Transverse colon (tissue), 4 donors: ENCODE data around the gene SNX27. TPM values are rescaled to one million over a fixed set of nuclear protein-coding genes. Genes with fewer than 3 reads are reported as not detected.

ENCODE experiments used
- DNase-seq: peaks from one replicate; pipeline ENCODE4 v3.0.0-alpha.2; 2019
- H3K27ac ChIP-seq, 4 donors: fragments of 200-600 bp; sonication (generic); 2 replicates each; pipeline ENCODE4 v1.5.1; 2016 to 2018; ENCODE audit warnings: inconsistent platforms in 4 of 4
- H3K27me3 ChIP-seq: fragments of 200-600 bp; sonication (generic); 2 replicates; pipeline ENCODE4 v1.5.1; 2017; ENCODE audit warnings: inconsistent platforms
- H3K36me3 ChIP-seq, 4 donors: fragments of 200-600 bp; sonication (generic); 2 replicates each; pipeline ENCODE4 v1.5.1; 2017 to 2019; ENCODE audit warnings: inconsistent platforms in 4 of 4
- H3K4me1 ChIP-seq, 4 donors: fragments of 200-600 bp; sonication (generic); 2 replicates each; pipeline ENCODE4 v1.5.1; 2017 to 2020; ENCODE audit warnings: inconsistent platforms in 4 of 4
- H3K4me3 ChIP-seq, 4 donors: fragments of 200-600 bp; sonication (generic); 1 replicate in 1 of 4; 2 replicates in 3 of 4; pipeline versions ENCODE4 v1.5.1 to v1.6.1; 2017 to 2019; ENCODE audit warnings: inconsistent platforms in 4 of 4
- H3K9me3 ChIP-seq, 2 donors: fragments of 200-600 bp; sonication (generic); 2 replicates each; pipeline ENCODE4 v1.5.1; 2017 to 2019; ENCODE audit warnings: inconsistent platforms in 2 of 2
- EP300 ChIP-seq: sonication (generic); formaldehyde crosslinking; IDR thresholded peaks from one replicate; pipeline ENCODE4 v1.6.1; 2017; ENCODE audit warnings: antibody characterized with exemption, low read depth
- POLR2A ChIP-seq: fragments of 450-650 bp; IDR thresholded peaks from one replicate; pipeline ENCODE4 v1.6.1; 2016; ENCODE audit warnings: antibody characterized with exemption, mild to moderate bottlenecking, moderate library complexity
- POLR2AphosphoS5 ChIP-seq, 3 donors: sonication (generic); formaldehyde crosslinking; IDR thresholded peaks; one replicate each; pipeline ENCODE4 v1.6.1; 2016; ENCODE audit warnings: antibody characterized with exemption in 3 of 3
- WGBS, 2 donors: methylation state at CpG; one replicate each; pipeline ENCODE4 v1.1.5; 2018; ENCODE audit warnings: low coverage in 1 of 2; 5-methylcytosine and 5-hydroxymethylcytosine counted together
- in situ Hi-C, 4 donors: fragments of 200-750 bp; cut with MboI; loops; one replicate each; pipeline versions ENCODE4 v1.15.0 to v1.15.1; 2017; ENCODE audit warnings: low sequenced_read_pairs in 3 of 4, low pct_ligation_motif_present in 1 of 4, low pct_unique_long_range_greater_than_20kb in 1 of 4
- intact Hi-C: fragments of 100-400 bp; cut with DNase I; formaldehyde crosslinking; loops from one replicate; pipeline ENCODE4 v1.15.1; 2023; ENCODE audit warnings: low total_unique reads
- total RNA-seq, 4 donors: library from RNA; depleted of rRNA; stranded (reverse); fragments of >200 nt; gene quantifications; one replicate each; pipeline ENCODE4 v1.1.0, GENCODE V29; 2016
- TF ChIP-seq, protein P1 (sequence below), 5 experiments: fragments of 200-600 bp in 3 of 5; fragments of 450-650 bp in 2 of 5; sonication (generic) in 3 of 5; IDR thresholded peaks; 1 replicate in 2 of 5; 2 replicates in 3 of 5; pipeline ENCODE4 v1.5.1; 2016 to 2017; ENCODE audit warnings: antibody characterized with exemption in 5 of 5, inconsistent platforms in 3 of 5, mild to moderate bottlenecking in 2 of 5, moderate library complexity in 1 of 5

SNX27 gene
- total RNA-seq, 4 donors from 2014 or later: 11.5 to 37.0 (median 24.6) TPM

DNA sequence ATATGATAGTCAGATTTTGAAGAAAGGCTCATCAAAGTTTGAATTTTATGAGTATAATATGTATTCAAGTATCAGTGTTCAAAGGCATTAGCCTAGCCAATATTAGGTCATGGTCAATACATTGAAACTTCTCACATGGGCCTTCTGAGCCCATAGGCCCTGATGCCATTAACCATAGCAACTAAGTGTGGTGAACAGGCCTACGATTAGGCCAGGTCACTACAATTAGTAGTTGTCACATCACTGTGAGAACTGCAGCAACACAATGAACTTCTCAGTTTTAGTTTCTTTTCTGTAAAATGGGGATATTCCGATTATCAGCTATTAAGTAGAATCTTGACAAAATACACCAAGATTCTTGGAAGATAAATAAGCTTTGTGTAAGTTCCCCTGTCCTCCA, 74.7 kb downstream of the SNX27 start:
- peaks cover 0 to 4% (median 0%) of the 10 kb centered on the region in 4 donors for H3K36me3 ChIP-seq

DNA sequence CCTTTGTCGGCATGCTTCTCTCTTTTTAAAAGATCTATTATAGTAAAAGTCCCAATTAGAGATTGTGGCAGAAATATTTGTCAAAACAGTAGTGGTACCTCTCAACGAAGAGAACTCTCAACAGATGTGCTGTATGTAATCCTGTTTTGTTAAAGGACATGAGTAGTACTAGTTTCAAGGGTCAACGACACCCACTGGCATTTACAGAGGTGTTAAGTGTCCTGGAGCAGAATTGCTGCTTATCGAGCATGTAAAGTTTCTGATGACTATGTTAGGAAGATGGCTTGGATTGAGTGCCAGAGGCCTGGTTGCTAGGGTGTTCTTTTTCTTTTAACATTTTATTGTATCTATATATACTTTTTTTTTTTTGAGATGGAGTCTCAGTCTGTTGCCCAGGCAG, 77.6 kb downstream of the SNX27 start:
- intact Hi-C loops: no loop called here
- no peaks in the 10 kb centered on the region for H3K4me1 ChIP-seq
- H3K36me3 ChIP-seq: peaks cover 0 to 13% (median 2%) of the 10 kb centered on the region in 4 donors
- no peaks in the 10 kb centered on the region for H3K9me3 ChIP-seq
- WGBS, 2 donors: 75 to 77% methylated on average over 4 of the region's 4 CpGs
- TF ChIP-seq, protein P1, sequence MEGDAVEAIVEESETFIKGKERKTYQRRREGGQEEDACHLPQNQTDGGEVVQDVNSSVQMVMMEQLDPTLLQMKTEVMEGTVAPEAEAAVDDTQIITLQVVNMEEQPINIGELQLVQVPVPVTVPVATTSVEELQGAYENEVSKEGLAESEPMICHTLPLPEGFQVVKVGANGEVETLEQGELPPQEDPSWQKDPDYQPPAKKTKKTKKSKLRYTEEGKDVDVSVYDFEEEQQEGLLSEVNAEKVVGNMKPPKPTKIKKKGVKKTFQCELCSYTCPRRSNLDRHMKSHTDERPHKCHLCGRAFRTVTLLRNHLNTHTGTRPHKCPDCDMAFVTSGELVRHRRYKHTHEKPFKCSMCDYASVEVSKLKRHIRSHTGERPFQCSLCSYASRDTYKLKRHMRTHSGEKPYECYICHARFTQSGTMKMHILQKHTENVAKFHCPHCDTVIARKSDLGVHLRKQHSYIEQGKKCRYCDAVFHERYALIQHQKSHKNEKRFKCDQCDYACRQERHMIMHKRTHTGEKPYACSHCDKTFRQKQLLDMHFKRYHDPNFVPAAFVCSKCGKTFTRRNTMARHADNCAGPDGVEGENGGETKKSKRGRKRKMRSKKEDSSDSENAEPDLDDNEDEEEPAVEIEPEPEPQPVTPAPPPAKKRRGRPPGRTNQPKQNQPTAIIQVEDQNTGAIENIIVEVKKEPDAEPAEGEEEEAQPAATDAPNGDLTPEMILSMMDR (IDR thresholded peaks at IDR 0.05): no peak
- no peak for TF ChIP-seq EP300
- H3K4me3 ChIP-seq: no peak overlapping the region
- no peaks in the 10 kb centered on the region for H3K27me3 ChIP-seq
- in situ Hi-C loops: no loop called here
- DNase-seq: no peak
- no peak overlapping the region for H3K27ac ChIP-seq

More for the DNA sequence above, 74.7 kb downstream of the SNX27 start:
- DNase-seq: no peak
- H3K27ac ChIP-seq: no peak overlapping the region
- WGBS, 2 donors: 80 to 85% methylated on average over 1 to 2 of the region's 2 CpGs
- in situ Hi-C loops: no loop called here
- intact Hi-C loops: no loop called here
- TF ChIP-seq POLR2AphosphoS5 (IDR thresholded peaks at IDR 0.05) (no peak), EP300 (no peak), POLR2A (no peak)
- TF ChIP-seq, protein P1 (IDR thresholded peaks at IDR 0.05): no peak
- no peaks in the 10 kb centered on the region for H3K27me3 ChIP-seq
- H3K9me3 ChIP-seq: no peaks in the 10 kb centered on the region
- H3K4me3 ChIP-seq: no peak overlapping the region
- no peaks in the 10 kb centered on the region for H3K4me1 ChIP-seq

DNA sequence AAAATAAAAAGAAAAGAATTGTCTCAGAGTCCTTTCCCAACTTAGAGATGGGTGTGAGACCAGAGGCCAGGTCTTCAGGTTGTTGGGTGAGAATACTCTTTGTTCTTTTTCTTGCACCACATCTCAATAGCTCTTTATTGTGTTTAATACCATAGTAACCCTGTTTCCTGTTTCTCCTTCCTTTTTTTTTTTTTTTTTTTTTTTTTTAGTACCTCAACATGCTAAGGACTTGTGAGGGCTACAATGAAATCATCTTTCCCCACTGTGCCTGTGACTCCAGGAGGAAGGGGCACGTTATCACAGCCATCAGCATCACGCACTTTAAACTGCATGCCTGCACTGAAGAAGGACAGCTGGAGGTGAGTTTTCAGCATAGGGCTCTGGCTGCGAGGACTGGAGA, 80.4 kb downstream of the SNX27 start:
- in situ Hi-C loops: no loop called here

DNA sequence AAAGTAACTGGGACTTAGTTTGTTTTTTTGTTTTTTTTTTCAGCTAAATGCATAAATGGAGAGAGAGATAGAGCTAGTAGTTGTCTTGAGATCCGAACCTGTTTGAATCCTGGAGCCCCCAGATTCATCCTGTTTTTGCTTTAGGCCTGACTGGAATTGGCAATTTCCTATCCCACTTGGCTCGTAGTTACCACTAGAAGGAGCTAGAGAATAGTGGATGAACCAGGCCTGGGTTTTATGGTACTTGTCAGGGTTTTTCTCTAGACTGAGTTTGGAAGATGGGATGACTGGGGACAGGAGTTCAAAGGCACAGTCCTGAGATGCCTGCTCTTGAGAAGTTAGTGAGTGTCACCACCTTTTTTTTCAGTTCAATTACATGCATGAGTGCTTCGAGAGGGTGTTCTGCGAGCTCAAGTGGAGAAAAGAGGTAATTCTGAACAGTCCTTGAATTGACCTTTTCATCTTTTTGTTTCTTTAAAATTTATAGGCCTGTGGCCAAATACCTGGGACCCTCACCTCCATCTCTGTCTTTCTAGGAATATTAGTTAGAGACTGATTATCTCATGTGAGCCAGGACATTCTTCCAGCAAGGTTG, 81.3 kb downstream of the SNX27 start:
- Histone ChIP-seq H3K27me3 (no peaks in the 10 kb centered on the region), H3K36me3 (peaks cover 0 to 26% (median 5%) of the 10 kb centered on the region in 4 donors), H3K27ac (no peak overlapping the region), H3K4me1 (no peaks in the 10 kb centered on the region), H3K9me3 (no peaks in the 10 kb centered on the region), H3K4me3 (no peak overlapping the region)
- intact Hi-C loops: loop anchor here (5.0 kb wide), 1 partner anchor 39 kb away; no protein-coding TSS in a partner anchor
- in situ Hi-C loops: no loop called here
- DNase-seq: no peak
- WGBS, 2 donors: 63 to 68% methylated on average over 4 of the region's 4 CpGs
- TF ChIP-seq POLR2A (no peak), EP300 (no peak), POLR2AphosphoS5 (IDR thresholded peaks at IDR 0.05) (no peak)
- TF ChIP-seq, protein P1 (IDR thresholded peaks at IDR 0.05): peak; percentile 26 to 59 (median 54)

More for the DNA sequence above, 80.4 kb downstream of the SNX27 start:
- intact Hi-C loops: loop anchor here (5.0 kb wide), 1 partner anchor 40 kb away; no protein-coding TSS in a partner anchor
- DNase-seq: no peak
- Histone ChIP-seq H3K4me1 (no peaks in the 10 kb centered on the region), H3K36me3 (peaks cover 0 to 21% (median 5%) of the 10 kb centered on the region in 4 donors), H3K27ac (no peak overlapping the region), H3K4me3 (no peak overlapping the region), H3K9me3 (no peaks in the 10 kb centered on the region), H3K27me3 (no peaks in the 10 kb centered on the region)
- WGBS, 2 donors: 82 to 100% methylated on average over 1 to 3 of the region's 3 CpGs
- TF ChIP-seq, protein P1 (IDR thresholded peaks at IDR 0.05): no peak
- TF ChIP-seq EP300 (no peak), POLR2AphosphoS5 (IDR thresholded peaks at IDR 0.05) (no peak), POLR2A (no peak)
